Left forelimb (tissue), 1 donor: ENCODE data around the gene TIE1.

ENCODE experiments used
- DNase-seq: peaks from one replicate; pipeline ENCODE4 v3.0.0-alpha.2; 2018; ENCODE audit warnings: low spot score

Gene TIE1

GRCh38 chr1:43338001-43338400, 37.2 kb downstream of the TIE1 start:
- DNase-seq, result no peak

GRCh38 chr1:43339584-43340232, 38.9 kb downstream of the TIE1 start:
- no peak for DNase-seq

GRCh38 chr1:43340559-43340958, 39.8 kb downstream of the TIE1 start:
- DNase-seq, result no peak

GRCh38 chr1:43344267-43344850, 43.6 kb downstream of the TIE1 start:
- no peak for DNase-seq

GRCh38 chr1:43345120-43345519, 44.3 kb downstream of the TIE1 start:
- DNase-seq, result no peak

- no peak for DNase-seq
These were observed 45.9 kb downstream of the TIE1 start for GRCh38 chr1:43346636-43347035.

GRCh38 chr1:43348343-43348808, 47.6 kb downstream of the TIE1 start:
- no peak for DNase-seq

GRCh38 chr1:43348809-43349593, 48.2 kb downstream of the TIE1 start:
- peak; percentile 77 for DNase-seq

- no peak for DNase-seq
These were observed 49.0 kb downstream of the TIE1 start for GRCh38 chr1:43349594-43350306.

- no peak for DNase-seq
These were observed 50.2 kb downstream of the TIE1 start for GRCh38 chr1:43350976-43351375.

GRCh38 chr1:43351421-43352350, 50.9 kb downstream of the TIE1 start:
- no peak for DNase-seq

GRCh38 chr1:43352351-43352705, 51.5 kb downstream of the TIE1 start:
- no peak for DNase-seq

GRCh38 chr1:43352881-43353280, 52.1 kb downstream of the TIE1 start:
- DNase-seq, result no peak

- DNase-seq, result no peak
These were observed 53.7 kb downstream of the TIE1 start for GRCh38 chr1:43354471-43354870.

GRCh38 chr1:43354936-43355335, 54.2 kb downstream of the TIE1 start:
- DNase-seq, result no peak

GRCh38 chr1:43357251-43357650, 56.5 kb downstream of the TIE1 start:
- no peak for DNase-seq

GRCh38 chr1:43358121-43358745, 57.5 kb downstream of the TIE1 start:
- DNase-seq, result no peak

GRCh38 chr1:43358746-43359693, 58.2 kb downstream of the TIE1 start, which contains the start of gene CDC20:
Gene CDC20, plus strand, starts transcription at chr1:43358981. Its CDS starts 235 bp downstream, at chr1:43359216.
- DNase-seq, result peak; percentile 99

GRCh38 chr1:43359696-43360095, 58.9 kb downstream of the TIE1 start:
- DNase-seq, result no peak

- DNase-seq, result no peak
These were observed 59.8 kb downstream of the TIE1 start for GRCh38 chr1:43360616-43361015.
